K562 (cell line): ENCODE data around the gene NPS. TPM values are rescaled to one million over a fixed set of nuclear protein-coding genes. Genes with fewer than 3 reads are reported as not detected.

Experiments
- BMI1 ChIP-seq: fragments of 150-350 bp; IDR thresholded peaks from 2 replicates; pipeline ENCODE4 v1.6.1; 2014; ENCODE audit warnings: low read length
- CUX1 ChIP-seq: fragments of 200-800 bp; sonication (Bioruptor generic); IDR thresholded peaks from 2 replicates; pipeline ENCODE4 v1.6.1; 2016; ENCODE audit warnings: missing genetic modification characterization, missing compliant biosample characterization
- E2F6 ChIP-seq, 2 experiments: IDR thresholded peaks; 2 replicates each; pipeline ENCODE4 v1.6.1; 2011; ENCODE audit warnings: borderline replicate concordance in 1 of 2, control low read depth in 1 of 2, low read depth in 1 of 2, low read length in 1 of 2, mild to moderate bottlenecking in 1 of 2, mixed read lengths in 1 of 2, moderate library complexity in 1 of 2; ENCODE audit not compliant: insufficient read depth in 1 of 2, insufficient read length in 1 of 2, poor library complexity in 1 of 2, severe bottlenecking in 1 of 2; ENCODE audit errors: extremely low read depth in 1 of 2
- GTF2E2 ChIP-seq: fragments of 200-800 bp; sonication (Bioruptor generic); IDR thresholded peaks from 2 replicates; pipeline ENCODE4 v1.6.1; 2016; ENCODE audit warnings: missing genetic modification characterization, missing compliant biosample characterization
- MAFG ChIP-seq: fragments of 450-650 bp; conservative IDR thresholded peaks from 2 replicates; pipeline ENCODE4 v1.6.1; 2016; ENCODE audit warnings: missing genetic modification characterization, missing compliant biosample characterization
- U2AF1 ChIP-seq: fragments of 200-400 bp; formaldehyde crosslinking; optimal IDR thresholded peaks from 2 replicates; pipeline ENCODE3; 2017; ENCODE audit warnings: mild to moderate bottlenecking, low read depth, low read length, moderate library complexity
- ZBTB34 ChIP-seq: fragments of 250-450 bp; sonication (Bioruptor Pico); IDR thresholded peaks from 2 replicates; pipeline ENCODE4 v1.8.0; 2021; ENCODE audit warnings: mild to moderate bottlenecking, moderate library complexity
- ZBTB49 ChIP-seq: sonication (generic); formaldehyde crosslinking; IDR thresholded peaks from 2 replicates; pipeline ENCODE4 v1.8.0; 2022; ENCODE audit warnings: missing genetic modification reagents, mild to moderate bottlenecking, borderline replicate concordance
- ZNF143 ChIP-seq: sonication (generic); formaldehyde crosslinking; IDR thresholded peaks from 2 replicates; pipeline ENCODE4 v1.9.0; 2022; ENCODE audit warnings: mild to moderate bottlenecking, missing genetic modification reagents
- polyA plus RNA-seq, 8 experiments: library from polyadenylated mRNA; depleted of rRNA in 4 of 8; stranded (reverse) in 5 of 8; unstranded in 3 of 8; fragments of >200 nt; fragmentation: Nextera tagmentation in 2 of 8; fragmentation: Illumina TruSeq in 1 of 8; extraction: Ambion mirVana in 2 of 8; extraction: Trizol in 1 of 8; gene quantifications; 2 replicates each; pipeline versions ENCODE4 v1.2.1 to v1.2.3, GENCODE V29; 2011 to 2014; ENCODE audit warnings: inconsistent platforms in 1 of 8, missing spikeins in 1 of 8
- total RNA-seq, 7 experiments: library from RNA; depleted of rRNA in 6 of 7; stranded (reverse); fragments of >200 nt in 6 of 7; fragmentation: Illumina TruSeq in 2 of 7; extraction: Trizol in 2 of 7; gene quantifications; 2 replicates each; pipeline versions ENCODE4 v1.2.1 to v1.2.3, GENCODE V29; 2011 to 2021; ENCODE audit warnings: low replicate concordance in 1 of 7

The NPS gene
- total and polyA plus RNA-seq, 9 of the 15 experiments (the other 6 are each of a cell fraction or from before 2014, with no cell fraction given): not detected

- TF ChIP-seq CUX1 (CRISPR knock-in tag) (no peak), ZBTB49 (CRISPR knock-in tag) (no peak), E2F6 (IDR thresholded peaks at IDR 0.05; ENCODE audit: borderline replicate concordance in 1 of 2, extremely low read depth in 1 of 2, insufficient read depth in 1 of 2, insufficient read length in 1 of 2, low read depth in 1 of 2, low read length in 1 of 2, poor library complexity in 1 of 2, severe bottlenecking in 1 of 2) (no peak), U2AF1 (no peak), ZBTB34 (CRISPR knock-in tag) (no peak), ZNF143 (CRISPR knock-in tag) (no peak), BMI1 (no peak), MAFG (tag) (no peak), GTF2E2 (tag) (no peak)
- TF ChIP-seq, all 486 proteins: peak for 0
Measured at GRCh38 chr10:127552446-127552845, 3.3 kb downstream of the NPS start (continued).
